Medulla oblongata (tissue), 1 donor: Measurements from ENCODE around the gene OR4D1.

Experiments
- DNase-seq: peaks from one replicate; pipeline ENCODE4 v3.0.0-alpha.2; 2015; ENCODE audit errors: extremely low spot score

The OR4D1 gene

GRCh38 chr17:58153671-58154070 lies 5.5 kb downstream of the OR4D1 start:
- no peak for DNase-seq

GRCh38 chr17:58156839-58157803 lies 8.9 kb downstream of the OR4D1 start:
- DNase-seq = no peak

GRCh38 chr17:58158181-58158580 lies 10.0 kb downstream of the OR4D1 start:
- DNase-seq = no peak

GRCh38 chr17:58161566-58161965 lies 13.4 kb downstream of the OR4D1 start:
- DNase-seq = no peak

GRCh38 chr17:58165981-58166380 lies 17.8 kb downstream of the OR4D1 start:
- no peak for DNase-seq

- no peak for DNase-seq
Measured at GRCh38 chr17:58166682-58167081, 18.5 kb downstream of the OR4D1 start, which contains the start of gene OR4D2. OR4D2 (plus strand) TSS chr17:58166982; CDS start chr17:58169656, 2,674 bp downstream.

- no peak for DNase-seq
Measured at GRCh38 chr17:58170622-58171021, 22.4 kb downstream of the OR4D1 start.

- no peak for DNase-seq
Measured at GRCh38 chr17:58172369-58173071, 24.3 kb downstream of the OR4D1 start.

- no peak for DNase-seq
Measured at GRCh38 chr17:58174871-58175270, 26.7 kb downstream of the OR4D1 start.

- no peak for DNase-seq
Measured at GRCh38 chr17:58176200-58176599, 28.0 kb downstream of the OR4D1 start.

GRCh38 chr17:58181796-58182195 lies 33.6 kb downstream of the OR4D1 start:
- DNase-seq = no peak

- DNase-seq = no peak
Measured at GRCh38 chr17:58183514-58183913, 35.3 kb downstream of the OR4D1 start.

GRCh38 chr17:58184308-58184985 lies 36.3 kb downstream of the OR4D1 start:
- DNase-seq = no peak

GRCh38 chr17:58184986-58185761 lies 37.0 kb downstream of the OR4D1 start:
- no peak for DNase-seq

- DNase-seq = no peak
Measured at GRCh38 chr17:58186591-58186990, 38.4 kb downstream of the OR4D1 start.

GRCh38 chr17:58187063-58187462 lies 38.9 kb downstream of the OR4D1 start:
- DNase-seq = no peak

- no peak for DNase-seq
Measured at GRCh38 chr17:58187675-58188074, 39.5 kb downstream of the OR4D1 start.

GRCh38 chr17:58189436-58190146 lies 41.4 kb downstream of the OR4D1 start:
- no peak for DNase-seq

- DNase-seq = no peak
Measured at GRCh38 chr17:58191241-58191896, 43.2 kb downstream of the OR4D1 start.

- no peak for DNase-seq
Measured at GRCh38 chr17:58192612-58193011, 44.4 kb downstream of the OR4D1 start, which contains the start of gene EPX. EPX (plus strand) TSS chr17:58192726; CDS start chr17:58192847, 121 bp downstream.
